GM12865 (cell line): ENCODE measurements around the gene KRT10.
"Not testable (repeated sequence)": the region's sequence is repeated elsewhere in the genome, so short reads cannot be mapped to it uniquely, and the experiment has no call there.

ENCODE experiments used
- DNase-seq: peaks from one replicate; pipeline ENCODE4 v3.0.0; 2010; ENCODE audit warnings: low read depth
- H3K4me3 ChIP-seq: 2 replicates; pipeline ENCODE4 v1.5.1; 2011; ENCODE audit warnings: mild to moderate bottlenecking, low read depth, low read length, control low read depth
- CTCF ChIP-seq: IDR thresholded peaks from 2 replicates; pipeline ENCODE4 v1.5.1; 2011; ENCODE audit warnings: low read length, control low read depth, low read depth, inconsistent platforms; ENCODE audit not compliant: insufficient read depth; ENCODE audit errors: missing control alignments

The KRT10 gene

GRCh38 chr17:40818343-40818732 is 4.1 kb downstream of the KRT10 start:
- H3K4me3 ChIP-seq, result peak overlapping the region; percentile 93
- TF ChIP-seq CTCF, result no peak
- DNase-seq, result peak; percentile 3

DNA sequence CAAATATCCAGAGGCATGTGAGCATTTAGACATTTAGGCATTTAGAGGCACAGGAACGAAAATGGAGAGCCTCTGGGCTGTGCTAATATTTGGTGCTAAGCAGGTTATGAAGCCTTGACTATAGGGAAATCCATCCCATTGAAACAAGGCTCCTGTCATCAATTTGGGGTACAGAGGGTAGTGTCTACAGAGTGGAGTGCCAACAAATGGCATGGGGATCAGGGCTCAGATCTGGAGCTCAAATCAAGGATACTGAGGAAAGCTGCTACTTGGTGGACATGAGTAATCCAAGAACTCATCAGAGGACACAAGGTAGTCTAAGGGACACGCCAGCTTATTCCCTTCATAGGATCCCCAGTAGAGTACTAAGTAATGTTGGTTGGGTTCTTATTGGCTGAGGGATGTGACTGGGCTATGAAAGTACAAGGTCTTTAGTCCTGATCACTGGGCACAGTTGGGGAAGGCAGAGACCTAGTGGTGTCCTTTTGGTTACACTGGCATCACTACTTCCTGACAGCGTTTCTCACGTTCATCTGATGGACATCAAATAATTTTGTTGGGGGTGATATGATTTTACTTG is 5.2 kb downstream of the KRT10 start:
- DNase-seq, result no peak
- TF ChIP-seq CTCF, result no peak
- no peak overlapping the region for H3K4me3 ChIP-seq

GRCh38 chr17:40816569-40816968 is 5.8 kb downstream of the KRT10 start:
- H3K4me3 ChIP-seq, result no peak overlapping the region
- no peak for DNase-seq
- no peak for TF ChIP-seq CTCF

GRCh38 chr17:40815381-40815780 is 7.0 kb downstream of the KRT10 start:
- no peak for DNase-seq
- H3K4me3 ChIP-seq, result no peak overlapping the region
- TF ChIP-seq CTCF, result no peak

- DNase-seq, H3K4me3 ChIP-seq: not testable (repeated sequence)
Measured at GRCh38 chr17:40814657-40815056, 7.8 kb downstream of the KRT10 start.

GRCh38 chr17:40813804-40814203 is 8.6 kb downstream of the KRT10 start:
- DNase-seq, result no peak
- no peak overlapping the region for H3K4me3 ChIP-seq

GRCh38 chr17:40812639-40813038 is 9.8 kb downstream of the KRT10 start:
- no peak overlapping the region for H3K4me3 ChIP-seq
- no peak for DNase-seq
- TF ChIP-seq CTCF, result no peak

More at GRCh38 chr17:40813804-40814203, 8.6 kb downstream of the KRT10 start:
- TF ChIP-seq CTCF, result no peak

GRCh38 chr17:40810494-40810893 is 11.9 kb downstream of the KRT10 start:
- DNase-seq, result no peak
- no peak for TF ChIP-seq CTCF
- no peak overlapping the region for H3K4me3 ChIP-seq
